Non-pigmented ciliary epithelial cell (primary cell): Measurements from ENCODE around the gene AP3D1.
"Not testable (repeated sequence)": the region's sequence is repeated elsewhere in the genome, so short reads cannot be mapped to it uniquely, and the experiment has no call there.

Source experiments
- DNase-seq: peaks from one replicate; pipeline ENCODE4 v3.0.0-alpha.2; 2010; ENCODE audit warnings: low read depth

Gene AP3D1

DNA sequence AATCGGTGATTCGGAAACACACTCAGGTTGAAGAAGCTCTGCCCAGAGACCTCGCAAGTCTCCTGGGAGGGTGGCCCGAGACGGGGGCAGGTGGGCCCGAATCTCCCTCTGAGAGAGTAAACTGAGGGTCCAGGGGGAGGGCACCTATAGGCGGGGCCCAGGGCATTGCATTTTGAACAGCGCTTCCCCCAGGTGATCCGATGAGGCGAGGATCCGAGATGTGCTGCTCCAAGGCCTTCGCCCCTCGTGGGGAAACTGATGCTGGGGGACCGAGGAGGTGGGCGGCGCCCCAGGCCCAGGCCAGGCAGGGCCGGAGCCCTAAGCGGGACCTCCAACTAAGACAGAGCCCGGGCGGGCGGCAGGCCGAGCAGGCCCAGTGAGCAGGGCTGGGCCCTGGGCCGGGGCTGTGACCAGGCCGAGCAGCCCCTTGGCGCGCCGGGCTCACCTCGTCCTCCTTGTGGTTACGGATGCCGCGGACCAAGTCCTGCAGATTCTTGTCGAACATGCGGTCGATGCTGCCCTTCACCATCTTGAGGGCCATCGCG, 500 bp downstream of the AP3D1 start:
- DNase-seq: no peak

DNA sequence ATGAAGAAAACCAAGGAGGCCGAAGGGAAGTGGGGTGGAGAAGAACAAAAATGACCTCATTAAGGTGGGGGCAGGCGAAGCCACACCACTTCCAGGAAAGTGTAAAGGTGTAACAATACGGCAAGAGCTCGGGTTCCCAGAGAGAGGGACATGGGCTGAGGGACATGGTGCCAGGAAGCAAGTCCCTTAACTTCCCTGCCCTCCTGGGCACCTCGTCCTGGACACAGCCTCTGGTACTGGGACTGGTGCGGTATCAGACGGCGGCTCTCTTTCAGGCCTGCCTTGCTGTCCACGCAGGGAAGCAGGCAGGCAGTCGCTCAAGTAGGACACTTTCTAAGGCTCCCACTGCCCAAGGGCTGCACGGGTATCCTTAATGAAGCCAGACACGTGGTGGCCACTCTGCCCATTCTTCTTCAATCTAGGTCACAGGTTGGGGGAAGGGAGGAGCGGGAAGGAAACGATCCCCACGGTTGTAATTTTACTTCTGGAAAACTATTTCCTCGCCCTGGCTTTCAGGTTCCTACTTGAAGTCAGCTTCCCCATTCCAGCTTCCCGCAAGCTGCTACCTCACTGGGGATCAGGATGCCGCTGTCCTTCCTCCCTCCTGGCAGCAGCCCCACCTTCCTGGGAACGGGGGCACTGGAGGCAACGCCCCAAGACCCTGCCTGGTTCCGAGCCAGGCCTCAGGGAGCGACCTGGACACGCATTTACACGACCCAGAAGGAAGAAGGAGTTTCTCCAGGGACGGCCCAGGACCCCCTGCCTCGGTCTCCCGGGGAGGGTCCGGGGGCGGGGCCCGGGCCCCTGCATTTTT, 1.2 kb downstream of the AP3D1 start:
- DNase-seq: no peak

DNA sequence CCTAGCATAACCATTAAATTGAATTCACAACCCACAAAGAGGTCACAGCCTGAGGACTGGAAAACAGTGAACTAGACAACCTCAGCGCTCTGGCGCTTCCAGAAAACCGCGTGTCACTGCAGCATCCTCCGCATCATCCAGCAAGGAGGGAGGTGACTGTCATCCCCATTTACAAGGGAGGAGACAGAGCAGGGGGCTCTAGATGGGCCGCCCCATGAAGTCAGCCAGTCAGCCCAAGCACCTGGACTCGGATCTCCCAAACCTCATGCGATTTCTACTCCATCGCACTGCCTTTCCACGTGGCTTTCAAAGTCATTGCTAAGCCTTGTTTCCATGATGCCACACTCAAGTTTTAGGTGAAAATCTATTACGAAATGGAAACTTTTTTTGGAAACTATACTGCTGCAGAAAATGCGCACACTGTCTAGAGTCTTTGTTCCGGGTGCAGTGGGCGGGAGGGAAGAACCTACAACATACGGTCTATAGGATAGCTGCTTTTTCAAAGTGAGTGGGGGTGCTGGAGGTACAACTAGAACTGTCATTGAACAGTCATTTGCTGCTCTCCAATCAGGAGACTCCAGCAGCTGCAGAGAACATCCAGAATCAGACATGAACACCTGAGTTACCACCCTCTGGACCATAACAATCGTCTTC, 2.8 kb downstream of the AP3D1 start:
- no peak for DNase-seq

DNA sequence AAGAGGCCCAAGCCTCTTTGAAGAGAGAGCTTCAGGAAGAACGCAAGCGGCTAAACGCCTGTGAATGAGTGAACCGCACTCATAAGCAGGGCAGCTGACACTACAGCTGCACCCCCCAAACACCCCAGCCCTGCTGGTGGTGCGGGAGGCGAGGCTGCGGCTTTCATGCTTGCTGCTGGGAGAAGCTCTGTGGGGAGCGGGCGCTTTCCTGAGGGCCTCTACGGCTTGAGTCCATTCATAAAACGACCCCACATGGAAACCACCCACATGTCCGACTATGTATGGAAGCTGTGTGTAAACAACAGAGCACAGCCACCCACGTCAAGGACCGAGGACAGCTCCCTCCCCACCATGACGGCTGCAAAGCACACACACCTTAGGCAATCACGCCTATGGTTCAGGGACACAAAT, 5.5 kb downstream of the AP3D1 start:
- DNase-seq: no peak

DNA sequence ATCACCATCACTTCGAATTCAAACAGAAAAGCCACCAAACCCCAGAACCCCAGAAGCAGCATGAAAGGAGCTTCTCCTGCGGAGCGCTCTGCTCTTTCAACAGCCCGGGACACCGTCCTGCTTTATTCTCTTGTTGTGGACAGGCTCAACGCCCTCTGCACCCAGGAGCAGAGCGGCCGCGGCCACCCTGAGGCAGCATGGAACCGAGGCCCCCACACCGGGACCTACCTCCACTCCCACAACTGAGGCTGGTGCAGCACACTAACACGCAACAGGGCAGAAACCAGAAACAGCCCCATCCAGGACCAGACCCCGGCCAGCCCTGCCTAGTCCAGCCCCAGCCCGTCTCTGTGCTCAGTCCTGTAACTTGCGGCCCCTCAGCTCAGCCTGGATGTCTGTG, 7.2 kb downstream of the AP3D1 start:
- no peak for DNase-seq

DNA sequence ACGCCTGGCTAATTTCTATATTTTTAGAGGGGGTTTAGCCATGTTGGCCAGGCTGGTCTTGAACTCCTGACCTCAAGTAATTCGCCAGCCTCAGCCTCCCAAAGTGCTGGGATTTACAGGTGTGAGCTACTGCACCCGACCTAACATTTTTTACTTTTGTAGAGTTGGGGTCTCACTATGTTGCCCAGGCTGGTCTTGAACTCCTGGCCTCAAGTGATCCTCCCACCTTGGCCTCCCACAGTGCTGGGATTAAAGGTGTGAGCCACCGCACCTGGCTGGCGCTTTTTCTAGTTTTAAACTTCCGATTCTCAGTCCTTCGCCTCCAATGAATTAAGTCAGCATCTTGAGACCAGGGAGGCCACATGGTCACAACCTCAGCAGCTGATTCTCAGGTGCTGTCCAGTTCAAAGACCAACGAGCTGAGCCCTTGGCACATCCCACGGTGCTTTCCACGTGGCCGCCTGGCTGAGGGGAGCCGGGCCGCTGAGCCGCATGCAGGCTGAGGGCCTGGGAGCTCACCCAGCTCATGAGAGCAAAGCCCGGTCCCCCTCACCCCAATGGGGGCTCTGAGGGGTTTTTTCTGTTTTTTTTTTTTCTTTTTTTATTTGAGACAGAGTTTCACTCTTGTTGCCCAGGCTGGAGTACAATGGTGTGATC, 9.1 kb downstream of the AP3D1 start:
- DNase-seq: no peak

DNA sequence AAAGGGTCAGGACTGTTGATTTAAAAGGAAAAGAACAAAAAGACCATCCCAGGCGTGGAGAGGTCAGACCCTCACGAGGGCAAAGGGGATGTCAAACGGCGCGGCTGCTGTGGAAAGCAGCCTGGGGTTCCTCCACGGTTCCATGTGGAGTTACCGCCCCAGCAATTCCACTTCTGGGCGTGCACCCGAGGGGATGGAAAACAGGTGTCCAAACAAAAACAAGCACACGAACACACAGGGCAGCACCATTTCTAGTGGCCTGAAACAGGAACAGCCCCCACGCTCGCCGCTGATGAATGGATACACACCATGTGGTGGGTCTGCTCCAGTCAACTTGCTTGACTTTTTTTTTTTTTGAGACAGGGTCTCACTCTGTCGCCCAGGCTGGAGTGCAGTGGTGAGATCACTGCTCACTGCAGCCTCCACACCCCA, 11.2 kb downstream of the AP3D1 start:
- no peak for DNase-seq

DNA sequence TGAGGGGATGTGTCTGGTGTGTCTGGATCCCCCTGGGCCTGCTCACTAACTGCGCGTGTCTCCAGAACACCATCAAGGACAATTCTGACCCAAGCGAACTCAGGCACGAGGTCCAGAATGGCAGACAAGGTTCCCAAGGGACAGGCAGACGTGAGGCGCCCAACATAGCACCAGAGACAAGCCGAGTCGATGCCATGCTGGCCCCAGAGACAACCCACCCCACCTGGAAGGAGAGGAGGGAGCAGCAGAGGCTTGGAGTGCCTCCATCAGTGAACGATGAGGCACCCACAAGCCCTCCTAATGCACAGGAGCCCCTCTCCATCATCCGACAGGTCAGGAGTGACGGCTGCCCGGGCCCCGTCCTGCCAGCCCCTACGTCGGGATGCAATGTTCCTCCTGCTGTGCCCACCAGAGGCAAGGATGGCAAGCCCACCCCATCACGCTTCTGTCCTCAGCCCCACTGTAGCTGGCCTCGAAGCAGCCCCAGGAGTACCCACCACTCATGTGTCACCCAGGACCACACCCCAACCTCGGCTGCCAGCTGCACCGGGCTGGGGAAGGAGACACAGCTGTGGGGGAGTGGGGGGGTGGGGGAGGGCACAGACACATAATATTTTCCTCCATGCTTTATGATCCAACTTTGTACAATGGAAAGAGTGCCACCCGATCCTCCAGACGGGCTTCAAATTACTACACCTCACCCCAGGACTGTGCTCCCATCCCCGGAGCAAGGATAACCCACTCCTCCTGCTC, 11.8 kb downstream of the AP3D1 start:
- no peak for DNase-seq

DNA sequence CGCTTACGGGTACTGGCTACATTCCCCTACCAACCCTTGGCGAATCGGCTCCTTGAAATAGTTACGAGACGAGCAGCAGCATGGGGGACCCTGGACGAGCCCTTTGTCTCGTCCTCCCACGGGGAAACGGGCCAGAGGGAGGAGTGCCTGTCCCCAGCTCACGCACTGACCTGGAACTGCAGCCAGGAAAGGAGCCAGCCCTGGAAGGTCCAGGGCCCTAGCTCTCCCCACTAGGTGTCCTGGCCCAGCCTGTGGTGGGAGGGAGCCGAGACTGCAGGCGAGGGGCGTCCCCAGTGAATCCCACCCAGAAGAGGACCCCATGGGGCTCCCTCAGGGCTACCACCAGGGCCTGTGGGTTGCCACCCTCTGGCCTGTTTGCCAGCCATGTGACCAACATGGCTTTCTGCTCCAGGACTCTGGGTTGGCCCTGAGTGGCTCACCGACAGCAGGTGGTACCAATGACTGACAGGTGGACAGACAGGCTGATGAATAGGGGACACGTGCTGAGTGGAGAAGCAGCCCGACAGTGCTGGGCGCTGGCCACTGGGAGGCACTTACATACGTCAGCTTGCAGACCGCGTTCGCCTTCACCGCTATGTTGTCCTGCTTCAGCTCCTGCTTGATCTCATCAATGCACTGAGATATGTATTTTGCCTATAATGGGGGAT, 13.2 kb downstream of the AP3D1 start:
- DNase-seq: no peak

DNA sequence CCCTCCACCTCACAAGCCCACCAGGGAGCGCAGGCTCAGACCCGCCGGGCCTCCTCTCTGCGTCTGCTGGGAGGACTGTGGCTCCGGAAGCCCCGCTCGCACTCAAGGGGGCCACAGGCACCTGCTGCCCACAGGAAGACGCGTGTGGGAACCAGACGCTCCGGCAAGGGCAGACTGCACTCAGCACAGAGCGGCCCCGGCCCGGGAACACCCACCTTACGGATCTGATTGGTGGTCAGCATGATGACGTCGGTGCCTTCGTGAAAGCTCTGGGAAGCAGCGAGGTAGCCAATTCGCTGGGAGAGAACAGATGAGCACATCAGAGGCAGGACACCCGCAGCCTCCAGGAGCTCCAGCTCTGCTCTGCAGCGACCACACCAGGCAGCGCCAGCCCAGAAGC, 14.6 kb downstream of the AP3D1 start:
- DNase-seq: no peak

DNA sequence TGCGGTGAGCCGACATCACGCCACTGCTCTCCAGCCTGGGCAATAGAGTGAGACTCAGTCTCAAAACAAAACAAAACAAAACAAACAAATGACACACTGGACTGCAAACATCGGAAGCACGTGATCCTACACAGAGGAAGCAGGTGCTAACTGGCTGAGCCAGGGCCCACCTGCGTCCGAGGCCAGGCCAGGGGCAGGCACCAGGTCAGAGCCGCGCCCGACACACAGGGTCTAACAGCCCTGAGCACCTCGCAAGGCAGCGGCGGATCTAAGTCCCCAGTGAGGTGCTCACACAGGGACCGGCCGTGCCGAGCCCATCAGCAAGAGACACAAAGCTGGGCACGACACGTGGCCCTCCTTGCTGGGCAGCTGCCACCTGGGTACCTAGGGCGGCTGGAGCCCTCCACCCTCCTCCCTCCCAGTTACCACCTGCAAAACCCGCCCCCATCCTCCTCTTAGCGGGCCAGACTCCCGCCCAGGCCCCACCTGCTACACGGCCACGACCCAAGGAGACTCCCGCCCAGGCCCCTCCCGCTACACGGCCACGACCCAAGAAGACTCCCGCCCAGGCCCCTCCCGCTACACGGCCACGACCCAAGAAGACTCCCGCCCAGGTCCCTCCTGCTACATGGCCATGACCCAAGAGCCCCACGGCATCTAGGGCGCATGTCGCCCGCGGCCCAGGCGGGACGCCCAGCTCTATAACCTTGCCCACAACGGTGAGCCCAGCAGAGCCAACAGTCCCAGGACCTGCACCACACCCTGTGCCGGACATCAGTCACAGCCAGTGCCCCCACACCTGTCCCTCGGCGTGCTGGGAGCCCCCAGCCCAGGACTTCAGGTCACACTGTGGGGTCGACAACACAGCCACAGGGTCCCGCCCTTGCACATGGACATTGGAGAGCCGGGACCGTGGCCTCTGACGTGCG, 15.6 kb downstream of the AP3D1 start:
- DNase-seq: no peak

DNA sequence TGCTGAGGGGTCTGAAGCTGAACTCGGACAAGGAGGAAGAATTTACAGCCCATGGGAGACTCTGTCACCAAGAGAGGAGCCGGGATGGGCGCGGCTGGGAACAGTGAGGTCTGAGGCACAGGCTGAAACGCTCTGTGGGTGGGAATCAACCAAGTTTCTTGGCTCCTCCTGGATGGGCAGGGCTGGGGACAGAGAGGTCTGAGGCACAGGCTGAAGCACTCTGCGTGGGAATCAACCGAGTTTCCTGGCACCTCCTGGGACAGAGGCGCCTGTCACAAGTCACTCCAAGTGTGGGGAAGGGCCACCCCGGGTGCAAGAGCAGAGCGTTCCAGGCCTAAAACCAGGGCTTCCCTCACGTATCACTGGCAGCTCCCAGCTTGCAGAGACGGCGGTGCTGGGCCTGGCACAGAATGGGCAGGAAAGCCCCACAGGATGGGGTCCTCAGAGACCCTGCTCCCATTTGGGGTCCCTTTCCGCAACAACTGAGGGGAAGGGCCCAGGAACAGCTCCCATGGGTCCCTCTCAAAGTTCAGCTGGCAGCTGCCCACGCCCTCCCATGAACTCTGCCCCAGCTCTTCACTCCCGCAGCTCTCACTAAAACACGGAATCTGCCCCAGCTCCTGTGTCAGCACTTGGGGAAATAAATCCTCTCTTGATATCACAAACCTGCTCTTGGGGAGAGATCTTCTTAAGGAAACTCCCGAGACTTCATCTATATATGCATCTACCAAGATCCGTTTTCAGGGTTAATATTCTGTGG, 18.5 kb downstream of the AP3D1 start:
- DNase-seq: no peak

DNA sequence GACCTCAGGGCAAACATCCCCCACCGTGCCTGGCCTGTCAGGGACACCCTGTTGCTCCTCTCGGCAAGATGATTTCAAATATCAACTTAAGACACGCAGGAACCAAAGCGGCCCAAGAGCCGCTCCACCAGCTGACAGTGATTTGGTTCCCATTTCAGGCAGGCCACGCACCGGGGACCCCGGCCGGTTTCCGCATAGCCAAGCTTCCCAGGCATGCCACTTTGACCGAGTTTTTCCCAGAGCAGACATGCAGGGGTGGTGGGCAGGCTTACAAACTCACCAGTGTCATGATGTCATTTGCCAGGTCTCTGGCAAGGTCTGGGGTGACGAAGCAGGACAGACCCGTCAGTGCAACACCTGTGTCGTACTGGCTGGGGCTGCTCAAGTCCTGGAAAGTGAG, 19.2 kb downstream of the AP3D1 start:
- no peak for DNase-seq

DNA sequence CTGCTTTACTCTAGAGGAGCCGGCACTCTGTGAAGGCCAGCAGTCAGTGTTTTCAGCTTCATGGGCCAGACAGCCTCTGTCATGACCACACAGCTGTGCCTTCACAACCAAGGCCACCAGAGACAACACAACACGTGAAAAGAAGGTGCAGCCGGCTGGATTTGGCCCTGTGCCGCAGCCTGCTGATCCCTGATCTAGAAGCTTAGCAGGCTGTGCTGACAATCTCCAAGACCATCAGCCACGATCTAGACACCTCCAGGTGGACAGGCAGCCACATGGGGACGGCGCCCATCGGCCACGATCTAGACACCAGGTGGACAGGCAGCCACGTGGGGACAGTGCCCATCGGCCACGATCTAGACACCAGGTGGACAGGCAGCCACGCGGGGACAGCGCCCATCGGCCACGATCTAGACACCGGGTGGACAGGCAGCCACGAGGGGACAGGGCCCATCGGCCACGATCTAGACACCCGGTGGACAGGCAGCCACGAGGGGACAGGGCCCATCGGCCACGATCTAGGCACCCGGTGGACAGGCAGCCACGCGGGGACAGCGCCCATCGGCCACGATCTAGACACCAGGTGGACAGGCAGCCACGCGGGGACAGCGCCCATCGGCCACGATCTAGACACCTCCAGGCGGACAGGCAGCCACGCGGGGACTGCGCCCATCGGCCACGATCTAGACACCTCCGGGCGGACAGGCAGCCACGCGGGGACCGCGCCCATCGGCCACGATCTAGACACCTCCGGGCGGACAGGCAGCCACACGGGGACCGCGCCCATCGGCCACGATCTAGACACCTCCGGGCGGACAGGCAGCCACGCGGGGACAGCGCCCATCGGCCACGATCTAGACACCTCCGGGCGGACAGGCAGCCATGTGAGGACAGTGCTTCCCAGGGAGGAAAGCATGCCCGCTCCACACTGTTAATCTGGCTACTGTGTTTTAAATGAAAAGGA, 20.1 kb downstream of the AP3D1 start:
- DNase-seq: not testable (repeated sequence)

DNA sequence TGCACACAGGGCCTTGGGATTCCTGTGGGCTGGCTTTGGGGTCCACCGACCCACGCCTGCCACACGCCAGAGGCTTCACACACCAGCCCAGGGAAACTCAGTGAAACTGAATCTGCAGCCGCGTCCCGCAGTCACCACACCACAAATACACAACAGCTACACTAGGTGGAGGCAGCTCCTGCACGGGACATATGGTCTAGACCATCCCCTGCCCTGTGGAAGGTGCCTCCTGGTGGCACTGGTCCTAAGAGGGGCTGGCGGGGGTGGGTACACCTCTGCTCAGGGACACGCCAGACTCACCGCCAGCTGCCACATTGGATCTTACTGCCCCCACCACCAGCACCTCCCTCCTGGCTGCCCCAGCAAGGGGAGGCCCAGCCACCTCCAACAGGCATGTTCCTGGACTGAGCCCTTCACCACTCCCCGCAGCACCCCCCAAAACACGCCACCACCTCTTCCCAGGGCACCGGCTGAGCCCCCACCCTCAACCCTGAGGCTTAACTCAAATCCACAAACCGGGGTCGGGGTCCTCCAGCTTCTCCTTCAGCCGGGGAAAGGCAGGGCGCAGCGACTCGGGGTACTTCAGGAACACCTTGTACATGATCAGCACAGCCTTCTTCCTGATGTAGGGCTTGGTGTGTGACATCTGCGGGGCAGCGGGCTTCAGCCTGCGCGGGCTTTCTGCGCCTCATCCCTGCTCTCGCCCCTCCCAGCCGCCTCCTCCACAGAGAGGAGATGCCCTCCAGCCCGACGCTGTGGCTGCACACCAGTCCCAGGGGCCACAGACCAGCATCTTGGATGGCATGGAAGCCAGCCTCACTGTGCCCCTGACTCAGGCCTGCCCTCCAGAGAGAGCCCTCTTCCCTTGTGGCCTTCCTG, 21.2 kb downstream of the AP3D1 start:
- no peak for DNase-seq

DNA sequence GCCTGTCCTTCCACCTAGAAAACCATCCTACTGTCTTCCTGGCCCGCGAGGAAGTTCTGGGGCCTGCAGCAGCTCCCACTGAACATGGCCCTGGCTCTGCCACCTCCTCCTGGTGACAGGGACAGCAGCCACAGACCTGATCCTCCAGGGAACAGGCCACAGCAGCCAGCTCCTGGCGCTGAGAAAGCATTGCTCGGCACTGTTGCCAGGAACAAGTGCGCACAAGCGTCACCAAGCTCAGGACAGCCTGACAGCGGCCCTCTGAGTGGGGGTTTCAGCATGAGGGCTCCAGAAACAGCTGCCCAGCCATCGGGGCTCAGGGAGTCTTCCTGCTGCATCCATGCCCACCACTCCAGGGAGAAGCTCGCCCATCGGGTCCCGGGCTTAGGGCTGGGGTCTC, 21.9 kb downstream of the AP3D1 start:
- no peak for DNase-seq

DNA sequence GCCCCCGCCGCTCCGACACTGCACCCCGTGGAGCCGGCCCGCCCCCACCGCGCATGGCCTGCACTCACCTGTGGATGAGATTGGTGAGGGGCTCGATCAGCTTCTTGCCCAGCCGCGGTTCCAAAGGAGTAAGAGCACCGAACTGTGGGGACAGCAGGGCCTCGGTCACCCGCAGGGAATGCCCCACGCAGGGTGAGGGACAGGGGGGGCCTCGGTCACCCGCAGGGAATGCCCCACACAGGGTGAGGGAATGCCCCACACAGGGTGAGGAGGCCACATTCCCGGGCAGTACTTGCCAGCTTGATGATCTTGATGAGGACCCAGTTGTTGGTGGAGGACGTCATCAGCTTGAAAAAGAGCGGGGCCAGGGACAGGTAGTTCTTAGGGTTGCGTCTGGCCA, 22.3 kb downstream of the AP3D1 start:
- DNase-seq: no peak

DNA sequence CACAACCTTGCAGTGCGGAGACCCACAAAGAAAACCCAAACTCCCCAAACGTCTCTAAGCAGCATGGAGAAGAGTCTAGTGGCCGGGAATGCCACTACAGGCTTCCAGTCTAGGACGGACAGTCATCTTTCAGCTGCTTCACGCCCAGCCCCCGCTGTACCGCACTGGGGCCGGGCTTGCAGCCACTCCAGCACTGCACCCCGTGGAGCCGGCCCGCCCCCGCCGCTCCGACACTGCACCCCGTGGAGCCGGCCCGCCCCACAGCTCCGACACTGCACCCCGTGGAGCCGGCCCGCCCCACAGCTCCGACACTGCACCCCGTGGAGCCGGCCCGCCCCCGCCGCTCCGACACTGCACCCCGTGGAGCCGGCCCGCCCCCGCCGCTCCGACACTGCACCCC, 23.1 kb downstream of the AP3D1 start:
- not testable (repeated sequence) for DNase-seq
